ENCODE data around the gene TMEM132E.

The TMEM132E gene

DNA sequence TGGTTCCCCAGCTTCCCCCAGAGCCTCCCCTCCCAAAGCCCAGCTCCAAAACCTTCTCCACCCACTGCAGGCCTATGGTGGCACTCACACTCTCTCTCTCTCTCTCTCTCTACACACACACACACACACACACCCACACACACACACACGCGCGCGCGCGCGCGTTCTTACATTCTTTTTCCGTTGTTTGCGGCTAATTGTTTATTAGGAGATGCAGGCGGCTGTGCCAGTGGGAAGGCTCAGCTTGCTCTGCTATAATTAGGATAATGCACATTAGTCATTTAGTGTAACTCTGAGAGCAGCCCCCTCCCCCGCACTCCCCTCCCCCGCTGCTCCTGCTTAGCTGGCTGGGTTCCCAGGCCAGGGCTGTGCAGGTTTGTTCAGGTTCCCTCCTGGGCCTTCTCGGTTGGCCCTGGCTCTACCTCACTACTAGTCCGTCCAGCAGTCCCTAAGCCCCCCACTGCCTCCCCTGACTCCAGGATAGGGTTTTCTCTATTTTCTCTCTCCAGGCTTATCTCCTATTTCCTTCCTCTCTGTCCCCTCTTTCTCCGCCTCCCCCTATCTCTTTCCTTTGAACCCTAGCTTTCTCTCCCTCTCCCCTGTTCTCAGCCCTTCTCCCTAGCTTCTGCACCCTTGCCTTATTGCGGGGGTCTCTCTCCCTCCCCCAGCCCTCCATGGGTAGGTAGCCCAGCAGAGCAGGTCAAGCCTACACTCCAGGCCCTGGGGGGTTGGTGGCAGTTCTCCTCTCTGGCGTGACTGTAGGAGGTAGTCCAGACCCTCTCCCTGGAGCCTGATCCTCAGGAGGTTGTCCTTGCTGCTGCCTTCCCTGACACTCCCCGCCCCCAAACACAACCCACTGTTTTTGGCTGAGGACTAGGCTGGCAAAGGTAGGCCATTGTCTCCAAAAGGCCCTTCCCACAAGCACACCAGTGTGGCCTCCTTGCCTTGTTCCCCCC, 34.0 kb downstream of the TMEM132E start:
- TF ChIP-seq, protein P1, sequence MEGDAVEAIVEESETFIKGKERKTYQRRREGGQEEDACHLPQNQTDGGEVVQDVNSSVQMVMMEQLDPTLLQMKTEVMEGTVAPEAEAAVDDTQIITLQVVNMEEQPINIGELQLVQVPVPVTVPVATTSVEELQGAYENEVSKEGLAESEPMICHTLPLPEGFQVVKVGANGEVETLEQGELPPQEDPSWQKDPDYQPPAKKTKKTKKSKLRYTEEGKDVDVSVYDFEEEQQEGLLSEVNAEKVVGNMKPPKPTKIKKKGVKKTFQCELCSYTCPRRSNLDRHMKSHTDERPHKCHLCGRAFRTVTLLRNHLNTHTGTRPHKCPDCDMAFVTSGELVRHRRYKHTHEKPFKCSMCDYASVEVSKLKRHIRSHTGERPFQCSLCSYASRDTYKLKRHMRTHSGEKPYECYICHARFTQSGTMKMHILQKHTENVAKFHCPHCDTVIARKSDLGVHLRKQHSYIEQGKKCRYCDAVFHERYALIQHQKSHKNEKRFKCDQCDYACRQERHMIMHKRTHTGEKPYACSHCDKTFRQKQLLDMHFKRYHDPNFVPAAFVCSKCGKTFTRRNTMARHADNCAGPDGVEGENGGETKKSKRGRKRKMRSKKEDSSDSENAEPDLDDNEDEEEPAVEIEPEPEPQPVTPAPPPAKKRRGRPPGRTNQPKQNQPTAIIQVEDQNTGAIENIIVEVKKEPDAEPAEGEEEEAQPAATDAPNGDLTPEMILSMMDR (IDR thresholded peaks at IDR 0.05; ENCODE audit: low read depth, low read length) = no peak
- H3K4me3 ChIP-seq (ENCODE audit: low read depth, low read length) = no peak overlapping the region

DNA sequence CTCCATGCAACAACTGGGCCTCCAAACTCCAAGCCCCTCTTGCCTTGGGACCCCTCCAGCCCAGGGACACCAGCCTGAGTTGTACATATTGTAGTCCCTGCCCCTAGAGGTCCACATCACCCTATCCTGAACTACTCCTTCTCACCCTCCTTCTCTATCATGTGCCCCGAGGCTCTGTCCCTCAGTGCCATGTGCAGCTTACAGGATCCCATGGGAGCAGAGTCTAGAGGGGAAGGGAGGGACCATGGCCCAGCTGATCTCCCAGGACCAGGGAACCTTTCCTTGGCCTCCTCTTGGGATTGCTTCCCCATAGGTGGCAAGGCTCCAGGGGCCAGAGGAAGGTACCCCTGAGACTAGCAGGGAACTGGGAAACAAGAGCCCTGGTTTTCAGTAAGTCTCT, 35.3 kb downstream of the TMEM132E start:
- no peak overlapping the region for H3K4me3 ChIP-seq (ENCODE audit: low read depth, low read length)
- TF ChIP-seq, protein P1 (IDR thresholded peaks at IDR 0.05; ENCODE audit: low read depth, low read length) = no peak

GRCh38 chr17:34615326-34615725, 35.9 kb downstream of the TMEM132E start:
- TF ChIP-seq, protein P1 (IDR thresholded peaks at IDR 0.05; ENCODE audit: low read depth, low read length) = no peak
- no peak overlapping the region for H3K4me3 ChIP-seq (ENCODE audit: low read depth, low read length)

DNA sequence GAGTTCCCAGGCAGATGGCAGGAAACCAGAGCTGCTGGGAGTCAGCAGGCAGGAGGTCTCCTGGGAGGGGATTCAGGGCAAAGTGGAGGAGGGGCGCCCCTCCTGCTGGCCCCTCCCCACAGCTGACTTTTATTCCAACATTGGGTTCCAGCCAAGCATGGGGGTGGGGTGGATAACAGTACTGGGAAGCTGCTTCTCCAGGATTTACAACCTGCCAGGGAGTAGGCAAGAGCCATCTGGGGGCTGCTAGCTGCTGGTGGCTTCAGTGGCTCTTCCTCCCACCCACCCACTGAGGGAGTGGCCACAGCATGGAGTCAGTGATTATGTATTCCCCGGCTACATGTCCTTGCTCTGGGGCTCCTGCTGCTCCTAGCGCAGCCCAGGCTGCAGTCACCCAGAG, 36.8 kb downstream of the TMEM132E start:
- TF ChIP-seq, protein P1 (IDR thresholded peaks at IDR 0.05; ENCODE audit: low read depth, low read length) = no peak
- H3K4me3 ChIP-seq (ENCODE audit: low read depth, low read length) = no peak overlapping the region

- TF ChIP-seq, protein P1 (IDR thresholded peaks at IDR 0.05; ENCODE audit: low read depth, low read length) = no peak
- H3K4me3 ChIP-seq (ENCODE audit: low read depth, low read length) = no peak overlapping the region
Measured at GRCh38 chr17:34617398-34617797, 38.0 kb downstream of the TMEM132E start.

GRCh38 chr17:34619687-34620217, 40.4 kb downstream of the TMEM132E start:
- TF ChIP-seq, protein P1 (IDR thresholded peaks at IDR 0.05; ENCODE audit: low read depth, low read length) = no peak
- no peak overlapping the region for H3K4me3 ChIP-seq (ENCODE audit: low read depth, low read length)

- TF ChIP-seq, protein P1 (IDR thresholded peaks at IDR 0.05; ENCODE audit: low read depth, low read length) = no peak
- H3K4me3 ChIP-seq (ENCODE audit: low read depth, low read length) = no peak overlapping the region
Measured at GRCh38 chr17:34620458-34620857, 41.1 kb downstream of the TMEM132E start.

Measured in WI38 (cell line).